Stimulated activated CD8-positive, alpha-beta memory T cell treated with anti-CD3 and anti-CD28 coated beads, Interleukin-2, amount 100 ng/mL, for 48 hours (primary cell): ENCODE data around the gene KLRC4.
"Not testable (repeated sequence)": the region's sequence is repeated elsewhere in the genome, so short reads cannot be mapped to it uniquely, and the experiment has no call there.

Experiments
- DNase-seq, 2 donors: peaks; one replicate each; pipeline ENCODE4 v3.0.0-alpha.2; 2020; ENCODE audit warnings: low read depth in 2 of 2

The KLRC4 gene, protein sequence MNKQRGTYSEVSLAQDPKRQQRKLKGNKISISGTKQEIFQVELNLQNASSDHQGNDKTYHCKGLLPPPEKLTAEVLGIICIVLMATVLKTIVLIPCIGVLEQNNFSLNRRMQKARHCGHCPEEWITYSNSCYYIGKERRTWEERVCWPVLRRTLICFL

DNA sequence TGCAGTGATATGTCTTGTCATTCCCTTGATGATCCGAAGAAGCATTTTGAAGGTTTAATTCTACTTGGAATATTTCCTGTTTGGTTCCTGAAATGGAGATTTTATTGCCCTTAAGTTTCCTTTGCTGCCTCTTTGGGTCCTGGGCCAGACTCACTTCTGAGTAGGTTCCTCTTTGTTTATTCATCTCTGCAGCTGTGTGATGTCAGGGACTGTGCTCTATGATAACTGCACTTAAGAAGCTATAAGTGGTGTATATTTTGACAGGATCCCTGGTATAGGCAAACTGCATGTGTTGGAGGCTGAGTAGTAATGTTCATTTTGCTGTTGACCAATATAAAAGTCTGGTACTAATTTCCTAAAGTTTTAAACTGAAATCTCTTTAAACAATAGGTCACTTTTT is at the start of gene KLRC4:
Gene KLRC4 (minus strand): TSS at position 366 of the 400 bp plus-strand sequence. CDS start 182 bp downstream, at position 184.
- no peak for DNase-seq

DNA sequence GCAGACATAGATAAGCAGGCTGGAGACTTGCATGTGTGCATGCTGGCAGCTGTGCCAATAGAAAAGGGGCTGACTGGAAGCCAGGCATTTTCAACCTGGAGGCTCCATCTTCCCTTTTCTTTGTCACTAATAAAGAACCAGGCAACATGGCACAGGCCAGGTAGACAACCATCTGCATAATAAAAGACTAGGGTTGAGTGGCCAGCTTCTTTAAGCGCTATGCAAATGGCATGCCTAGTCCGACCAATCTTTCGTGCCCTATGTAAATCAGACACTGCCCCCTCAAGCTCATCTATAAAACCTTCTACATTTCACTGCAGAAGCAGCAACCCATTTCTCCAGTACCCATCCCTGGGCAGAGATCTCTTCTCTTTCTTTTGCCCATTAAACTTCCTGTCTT is 48.2 kb upstream of the KLRC4 start:
- DNase-seq: no peak

DNA sequence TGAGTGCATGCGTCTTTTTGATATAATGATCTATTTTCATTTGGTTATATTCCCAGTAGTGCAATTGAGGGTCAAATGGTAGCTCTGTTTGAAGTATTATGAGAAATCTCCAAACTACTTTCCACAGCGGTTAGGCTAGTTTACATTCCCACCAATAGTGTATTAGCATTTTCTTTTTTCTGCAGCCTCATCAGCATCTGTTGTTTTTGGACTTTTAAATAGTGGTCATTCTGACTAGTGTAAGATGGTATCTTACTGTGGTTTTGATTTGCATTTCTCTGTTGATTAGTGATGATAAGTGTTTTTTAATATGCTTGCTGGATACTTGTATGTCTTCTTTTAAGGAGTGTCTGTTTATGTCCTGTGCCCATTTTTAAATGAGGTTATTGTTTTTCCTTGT is 47.3 kb upstream of the KLRC4 start:
- no peak for DNase-seq

DNA sequence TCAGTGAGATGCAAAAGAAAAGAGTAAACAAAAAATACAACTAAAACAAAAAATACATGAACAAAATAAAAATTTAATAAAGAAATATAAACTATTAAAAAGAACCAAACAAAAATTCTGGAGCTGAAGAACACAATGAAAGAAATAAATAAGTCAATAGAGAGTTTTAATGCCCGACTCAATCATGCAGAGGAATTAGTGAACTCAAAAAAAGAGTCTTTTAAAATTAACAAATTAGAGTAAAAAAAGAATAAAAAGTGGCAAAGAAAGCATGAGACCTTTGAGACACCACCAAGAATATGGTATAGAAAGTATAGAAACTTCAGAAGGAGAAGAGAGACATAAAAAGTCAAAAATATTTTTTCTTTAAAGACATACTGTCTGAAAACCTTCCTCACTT is 46.2 kb upstream of the KLRC4 start:
- DNase-seq: no peak

DNA sequence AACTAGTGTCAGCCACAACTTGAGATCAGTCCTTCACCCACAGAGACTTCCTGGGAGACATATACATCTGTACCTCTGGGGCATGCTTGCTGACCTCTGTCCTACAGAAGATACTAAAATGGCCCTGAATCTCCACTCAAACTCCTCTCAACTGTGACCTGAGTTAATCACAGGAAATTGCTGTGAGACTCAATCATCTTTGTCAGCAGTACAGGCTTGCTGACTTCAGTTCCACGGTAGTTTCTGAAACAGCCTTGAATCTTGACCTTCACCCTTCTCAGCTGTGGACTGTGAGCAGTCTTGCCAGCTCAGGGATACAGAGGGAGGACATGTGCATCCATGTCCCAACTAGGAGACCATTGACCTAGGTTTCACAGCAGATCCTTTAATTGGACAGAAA is 45.0 kb upstream of the KLRC4 start:
- DNase-seq: no peak

DNA sequence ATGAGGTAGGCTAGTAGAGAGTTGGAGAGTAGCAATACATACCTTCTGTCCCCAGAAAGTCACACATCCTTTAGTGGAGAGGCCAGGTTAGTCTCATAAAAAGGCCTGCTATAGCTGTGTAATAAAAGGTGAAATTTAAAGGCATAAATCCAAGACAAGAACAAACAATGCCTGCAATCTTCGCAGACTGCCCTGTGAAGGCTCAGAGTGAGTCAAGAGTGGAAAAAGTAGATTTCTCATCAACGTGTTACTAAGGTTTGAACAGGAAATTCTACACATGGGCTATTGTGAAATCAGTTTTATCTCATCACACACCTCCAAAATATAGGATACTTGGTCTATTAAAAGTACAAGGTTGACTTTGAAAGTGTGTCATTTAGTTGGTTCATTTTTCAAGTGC is 43.6 kb upstream of the KLRC4 start, which contains the start of gene KLRC1:
Gene KLRC1 (minus strand): TSS at position 222 of the 400 bp plus-strand sequence. CDS start 2,221 bp downstream, outside the sequence.
- no peak for DNase-seq

DNA sequence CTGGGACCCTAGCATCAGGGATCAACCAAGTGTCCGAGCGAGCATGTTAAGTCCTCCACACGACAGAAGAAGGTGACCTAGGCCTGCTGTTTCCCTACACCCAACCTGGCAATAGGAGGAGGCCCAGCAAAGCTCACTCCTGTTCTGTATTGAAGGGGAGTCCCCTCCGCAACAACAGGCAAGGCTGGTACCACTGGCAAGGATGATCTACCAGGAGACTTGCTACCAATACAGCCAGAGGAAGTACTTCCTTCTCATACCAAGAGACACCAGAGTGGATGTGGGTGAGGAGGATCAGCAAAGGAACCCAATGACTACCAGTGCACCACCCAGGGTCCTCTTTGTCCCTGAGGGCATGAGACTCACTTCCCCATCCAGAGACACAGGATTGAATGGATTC is 38.7 kb upstream of the KLRC4 start:
- DNase-seq: no peak

DNA sequence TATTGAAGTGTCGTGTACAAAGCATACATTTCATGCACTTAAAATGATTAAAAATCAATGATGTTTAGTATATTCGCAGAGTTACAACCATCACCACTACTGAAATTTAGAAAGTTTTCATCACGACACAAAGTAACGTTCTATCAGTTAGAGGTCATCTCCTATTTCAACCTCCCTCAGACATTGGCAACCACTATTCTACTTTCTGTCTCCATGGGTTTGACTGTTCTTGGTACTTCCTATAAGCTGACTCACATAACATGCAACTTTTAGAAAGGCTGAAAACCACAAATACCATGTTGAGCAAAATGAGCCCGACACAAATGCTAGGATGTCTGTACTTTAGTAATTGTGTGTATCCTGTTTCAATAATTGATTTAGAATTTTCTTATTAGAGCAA is 36.5 kb upstream of the KLRC4 start:
- not testable (repeated sequence) for DNase-seq

DNA sequence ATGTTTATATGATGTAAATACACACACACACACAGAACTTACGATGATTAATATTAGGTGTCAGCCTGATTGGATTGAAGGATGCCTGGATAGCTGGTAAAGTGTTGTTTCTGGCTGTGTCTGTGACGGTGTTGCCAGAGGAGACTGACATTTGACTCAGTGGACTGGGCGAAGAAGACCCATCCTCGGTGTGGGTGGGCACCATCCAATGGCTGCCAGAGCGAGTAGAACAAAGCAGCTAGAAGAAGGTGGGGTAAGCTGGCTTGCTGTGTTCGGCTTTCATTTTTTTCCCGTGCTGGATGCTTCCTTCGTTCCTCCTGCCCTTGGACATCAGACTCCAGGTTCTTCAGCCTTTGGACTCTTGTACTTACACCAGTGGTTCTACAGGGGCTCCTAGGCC is 31.6 kb upstream of the KLRC4 start:
- not testable (repeated sequence) for DNase-seq

DNA sequence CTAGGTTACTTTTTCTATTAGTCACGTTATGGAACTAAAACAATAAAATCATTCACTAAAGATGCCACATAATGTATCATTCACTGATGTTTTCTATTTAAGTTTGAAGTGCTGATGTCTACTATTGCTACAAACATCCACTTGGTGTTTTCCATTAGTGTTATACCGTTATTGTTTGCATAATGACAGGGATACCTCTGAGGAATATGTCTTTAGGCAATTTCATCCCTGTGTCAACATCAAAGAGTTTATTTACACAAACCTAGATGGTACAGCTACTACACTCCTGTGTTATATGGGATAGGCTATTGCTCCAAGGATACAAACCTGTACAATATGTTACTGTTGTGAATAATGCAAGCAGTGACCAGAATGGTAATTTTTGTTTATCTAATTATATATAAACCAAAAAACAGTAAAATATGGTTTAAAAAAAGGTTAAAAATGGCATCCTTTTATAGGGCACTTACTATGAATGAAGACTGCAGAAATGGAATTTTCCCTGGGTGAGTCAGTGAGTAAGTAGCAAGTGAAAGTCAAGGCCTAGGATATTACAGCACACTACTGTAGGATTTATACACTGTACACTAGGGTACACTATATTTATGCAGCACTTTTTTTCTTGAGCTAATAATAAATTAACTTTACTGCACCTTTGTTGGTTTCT is 30.2 kb upstream of the KLRC4 start:
- not testable (repeated sequence) for DNase-seq

DNA sequence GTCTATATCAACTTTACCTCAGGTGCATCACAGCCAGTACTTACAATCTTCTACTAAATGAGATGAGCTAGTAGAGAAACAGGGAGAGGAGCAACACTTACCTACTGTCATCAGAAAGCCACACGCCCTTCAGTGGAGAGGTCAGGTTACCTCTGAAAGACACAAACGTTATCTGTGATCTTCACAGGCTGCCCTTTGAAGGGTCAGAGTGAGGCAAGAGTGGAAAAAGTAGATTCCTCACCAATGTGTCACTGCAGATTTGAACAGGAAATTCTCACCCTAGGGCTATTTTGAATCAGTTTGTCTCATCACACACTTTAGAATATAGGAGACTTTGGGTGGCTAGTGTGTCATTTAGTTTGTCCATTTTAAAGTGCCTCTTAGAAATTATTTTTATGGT is 28.0 kb upstream of the KLRC4 start:
- DNase-seq: not testable (repeated sequence)

DNA sequence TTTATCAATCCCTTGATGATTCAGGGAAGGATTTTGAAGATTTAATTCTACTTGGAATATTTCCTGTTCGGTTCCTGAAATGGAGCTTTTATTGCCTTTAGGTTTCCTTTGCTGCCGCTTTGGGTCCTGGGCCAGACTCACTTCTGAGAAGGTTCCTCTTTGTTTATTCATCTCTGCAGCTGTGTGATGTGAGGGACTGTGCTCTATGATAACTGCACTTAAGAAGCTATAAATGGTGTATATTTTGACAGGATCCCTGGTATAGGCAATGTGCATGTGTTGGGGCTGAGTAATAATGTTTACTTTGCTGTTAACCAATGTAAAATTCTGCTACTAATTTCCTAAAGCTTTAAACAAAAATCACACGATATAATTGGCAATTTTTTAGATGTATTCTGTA is 26.3 kb upstream of the KLRC4 start, which contains the start of gene KLRC2:
Gene KLRC2 (minus strand): TSS at position 195 of the 400 bp plus-strand sequence. CDS start 24 bp downstream, at position 171.
- not testable (repeated sequence) for DNase-seq

DNA sequence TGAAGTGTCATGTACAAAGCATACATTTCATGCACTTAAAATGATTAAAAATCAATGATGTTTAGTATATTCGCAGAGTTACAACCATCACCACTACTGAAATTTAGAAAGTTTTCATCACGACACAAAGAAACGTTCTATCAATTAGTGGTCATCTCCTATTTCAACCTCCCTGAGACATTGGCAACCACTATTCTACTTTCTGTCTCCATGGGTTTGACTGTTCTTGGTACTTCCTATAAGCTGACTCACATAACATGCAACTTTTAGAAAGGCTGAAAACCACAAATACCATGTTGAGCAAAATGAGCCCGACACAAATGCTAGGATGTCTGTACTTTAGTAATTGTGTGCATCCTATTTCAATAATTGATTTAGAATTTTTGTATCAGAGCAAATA is 21.1 kb upstream of the KLRC4 start:
- not testable (repeated sequence) for DNase-seq

DNA sequence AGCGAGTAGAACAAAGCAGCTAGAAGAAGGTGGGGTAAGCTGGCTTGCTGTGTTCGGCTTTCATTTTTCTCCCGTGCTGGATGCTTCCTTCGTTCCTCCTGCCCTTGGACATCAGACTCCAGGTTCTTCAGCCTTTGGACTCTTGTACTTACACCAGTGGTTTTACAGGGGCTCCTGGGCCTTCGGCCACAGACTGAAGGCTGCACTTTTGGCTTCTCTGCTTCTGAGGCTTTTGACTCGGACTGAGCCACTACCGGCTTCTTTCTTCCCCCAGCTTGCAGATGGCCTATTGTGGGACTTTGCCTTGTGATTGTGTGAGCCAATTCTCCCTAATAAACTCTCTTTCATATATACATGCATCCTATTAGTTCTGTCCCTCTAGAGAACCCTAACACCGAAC is 16.4 kb upstream of the KLRC4 start:
- not testable (repeated sequence) for DNase-seq

DNA sequence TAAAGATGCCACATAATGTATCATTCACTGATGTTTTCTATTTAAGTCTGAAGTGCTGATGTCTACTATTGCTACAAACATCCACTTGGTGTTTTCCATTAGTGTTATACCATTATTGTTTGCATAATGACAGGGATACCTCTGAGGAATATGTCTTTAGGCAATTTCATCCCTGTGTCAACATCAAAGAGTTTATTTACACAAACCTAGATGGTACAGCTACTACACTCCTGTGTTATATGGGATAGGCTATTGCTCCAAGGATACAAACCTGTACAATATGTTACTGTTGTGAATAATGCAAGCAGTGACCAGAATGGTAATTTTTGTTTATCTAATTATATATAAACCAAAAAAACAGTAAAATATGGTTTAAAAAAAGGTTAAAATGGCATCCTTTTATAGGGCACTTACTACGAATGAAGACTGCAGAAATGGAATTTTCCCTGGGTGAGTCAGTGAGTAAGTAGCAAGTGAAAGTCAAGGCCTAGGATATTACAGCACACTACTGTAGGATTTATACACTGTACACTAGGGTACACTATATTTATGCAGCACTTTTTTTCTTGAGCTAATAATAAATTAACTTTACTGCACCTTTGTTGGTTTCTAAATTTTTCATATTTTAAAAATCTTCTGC is 14.8 kb upstream of the KLRC4 start:
- not testable (repeated sequence) for DNase-seq

DNA sequence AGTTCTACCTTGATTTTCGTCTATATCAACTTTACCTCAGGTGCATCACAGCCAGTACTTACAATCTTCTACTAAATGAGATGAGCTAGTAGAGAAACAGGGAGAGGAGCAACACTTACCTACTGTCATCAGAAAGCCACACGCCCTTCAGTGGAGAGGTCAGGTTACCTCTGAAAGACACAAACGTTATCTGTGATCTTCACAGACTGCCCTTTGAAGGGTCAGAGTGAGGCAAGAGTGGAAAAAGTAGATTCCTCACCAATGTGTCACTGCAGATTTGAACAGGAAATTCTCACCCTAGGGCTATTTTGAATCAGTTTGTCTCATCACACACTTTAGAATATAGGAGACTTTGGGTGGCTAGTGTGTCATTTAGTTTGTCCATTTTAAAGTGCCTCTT is 12.6 kb upstream of the KLRC4 start:
- not testable (repeated sequence) for DNase-seq

DNA sequence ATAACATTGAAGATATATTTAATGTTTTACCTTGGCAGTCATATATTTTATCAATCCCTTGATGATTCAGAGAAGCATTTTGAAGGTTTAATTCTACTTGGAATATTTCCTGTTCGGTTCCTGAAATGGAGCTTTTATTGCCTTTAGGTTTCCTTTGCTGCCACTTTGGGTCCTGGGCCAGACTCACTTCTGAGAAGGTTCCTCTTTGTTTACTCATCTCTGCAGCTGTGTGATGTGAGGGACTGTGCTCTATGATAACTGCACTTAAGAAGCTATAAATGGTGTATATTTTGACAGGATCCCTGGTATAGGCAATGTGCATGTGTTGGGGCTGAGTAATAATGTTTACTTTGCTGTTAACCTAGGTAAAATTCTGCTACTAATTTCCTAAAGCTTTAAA is 10.8 kb upstream of the KLRC4 start, which contains the start of gene KLRC3:
Gene KLRC3 (minus strand): TSS at position 262 of the 400 bp plus-strand sequence. CDS start 45 bp downstream, at position 217.
- not testable (repeated sequence) for DNase-seq

DNA sequence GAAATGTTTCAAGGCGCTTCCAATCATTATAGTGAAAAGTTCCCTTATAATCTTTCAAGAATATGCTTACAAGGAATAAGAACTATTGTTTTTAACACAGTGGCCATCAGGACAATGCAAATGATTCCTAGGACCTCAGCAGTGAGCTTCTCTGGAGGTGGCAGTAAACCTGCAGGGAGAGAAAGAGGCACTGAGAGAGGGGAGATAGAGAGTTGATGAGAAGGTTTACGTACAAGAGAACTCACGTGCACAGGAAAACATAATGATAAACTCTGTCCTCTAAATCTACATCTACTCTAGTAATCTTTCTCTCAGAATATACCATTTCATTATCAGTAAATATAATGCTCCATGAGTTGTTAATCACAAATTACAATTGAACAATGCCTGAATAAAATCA is 715 bp downstream of the KLRC4 start:
- DNase-seq: no peak

DNA sequence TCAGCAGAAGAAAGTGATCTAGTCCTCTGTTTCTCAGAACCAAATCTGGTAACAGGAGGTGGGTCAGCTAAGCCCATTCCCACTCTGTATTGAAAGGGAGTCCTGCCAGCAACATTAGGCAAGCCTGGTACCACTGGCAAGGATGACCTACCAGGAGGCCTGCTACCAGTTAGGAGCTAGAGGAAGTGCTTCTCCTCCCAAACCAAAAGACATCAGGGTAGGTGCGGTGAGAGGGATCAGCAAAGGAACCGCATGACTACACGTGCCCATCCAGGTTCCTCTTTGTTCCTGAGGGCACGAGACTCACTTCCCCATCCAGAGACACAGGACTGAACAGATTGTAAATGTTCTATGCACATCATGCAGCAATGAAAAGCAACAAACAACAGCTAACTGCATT is 2.8 kb downstream of the KLRC4 start:
- DNase-seq: no peak

DNA sequence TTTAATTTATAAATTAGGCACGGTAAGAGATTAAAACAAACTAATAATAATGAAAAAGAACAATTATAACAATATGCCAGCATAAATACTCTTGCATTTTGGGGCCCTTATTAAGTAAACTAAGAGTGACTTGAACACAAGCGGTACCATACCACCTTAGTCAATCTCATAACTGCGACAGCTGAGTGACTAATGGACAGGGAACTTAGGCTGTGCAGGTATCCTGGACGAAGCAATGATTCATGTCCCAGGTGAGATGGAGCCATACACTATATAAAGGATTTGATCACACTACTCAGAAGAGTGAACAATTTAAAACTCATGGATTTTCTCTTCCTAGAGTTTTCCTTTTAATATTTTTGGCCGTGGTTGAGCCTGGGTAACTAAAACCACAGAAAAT is 4.3 kb downstream of the KLRC4 start:
- no peak for DNase-seq

DNA sequence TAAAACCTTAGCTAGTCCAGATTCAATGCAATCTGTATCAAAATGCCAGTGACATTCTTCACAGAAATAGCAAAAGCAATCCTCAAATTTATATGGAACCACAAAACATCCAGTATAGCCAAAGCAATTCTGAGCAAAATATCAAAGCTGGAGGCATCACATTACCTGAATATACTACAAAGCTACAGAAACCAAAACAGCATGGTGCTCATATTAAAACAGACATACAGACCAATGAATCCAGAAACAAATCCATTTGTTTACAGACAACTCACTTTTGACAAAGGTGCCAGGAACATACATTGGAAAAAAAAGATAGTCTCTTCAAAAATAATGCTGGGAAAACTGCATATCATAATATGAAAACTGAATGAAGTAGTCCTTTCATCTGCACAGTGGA is 4.8 kb downstream of the KLRC4 start:
- no peak for DNase-seq

DNA sequence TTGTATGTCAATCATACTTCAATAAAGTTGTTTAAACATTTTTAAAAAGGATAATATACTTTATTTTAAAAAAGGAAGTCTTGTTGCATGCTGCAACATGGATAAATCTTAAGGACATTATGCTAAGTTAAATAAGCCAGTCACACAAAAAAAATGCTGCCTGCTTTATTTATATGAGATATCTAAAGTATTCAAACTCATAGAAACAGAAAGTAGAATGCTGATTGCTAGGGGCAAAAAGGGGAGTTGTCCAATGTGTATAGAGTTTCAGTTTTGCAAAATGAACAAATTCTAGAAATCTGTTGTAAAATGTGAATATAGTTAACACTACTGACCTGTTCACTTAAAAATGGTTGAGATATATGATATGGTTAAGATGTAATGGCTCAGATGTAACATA is 8.7 kb downstream of the KLRC4 start:
- DNase-seq: no peak

DNA sequence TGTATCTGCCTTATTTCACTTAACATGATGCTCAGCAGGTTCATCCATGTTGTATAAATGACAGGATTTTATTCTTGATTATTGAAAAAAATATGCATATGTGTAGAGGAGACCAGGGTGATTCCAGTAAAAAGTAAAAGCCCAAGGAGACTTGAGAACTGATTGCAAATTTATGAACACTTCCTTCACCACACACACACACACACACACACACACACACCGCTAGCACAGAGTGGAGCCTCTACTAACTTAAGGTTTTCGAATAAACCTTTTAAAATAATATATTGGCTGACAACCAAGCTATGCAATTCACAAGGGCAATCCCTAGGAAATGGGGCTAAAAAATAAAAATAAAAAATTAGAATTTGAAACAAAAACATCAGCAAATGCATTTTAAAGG is 11.4 kb downstream of the KLRC4 start:
- DNase-seq: no peak
